Caki2 (cell line): ENCODE results near the gene STARD10. TPM values are rescaled to one million over a fixed set of nuclear protein-coding genes. Genes with fewer than 3 reads are reported as not detected.

Experiments used
- DNase-seq: peaks from one replicate; pipeline ENCODE4 v3.0.0-alpha.2; 2015; ENCODE audit warnings: low read depth
- in situ Hi-C: cut with HindIII; loops from 2 replicates; pipeline ENCODE4 v1.10.0; 2016; ENCODE audit warnings: low sequenced_read_pairs, low pct_unique_long_range_greater_than_20kb, mixed read lengths
- total RNA-seq: library from RNA; depleted of rRNA; stranded (reverse); fragments of >200 nt; shearing (Covaris generic); gene quantifications from 2 replicates; pipeline ENCODE4 v1.2.3, GENCODE V29; 2014; ENCODE audit warnings: low replicate concordance

The STARD10 gene
- total RNA-seq, 1 experiment from 2014 or later, result 68.2 TPM

DNA sequence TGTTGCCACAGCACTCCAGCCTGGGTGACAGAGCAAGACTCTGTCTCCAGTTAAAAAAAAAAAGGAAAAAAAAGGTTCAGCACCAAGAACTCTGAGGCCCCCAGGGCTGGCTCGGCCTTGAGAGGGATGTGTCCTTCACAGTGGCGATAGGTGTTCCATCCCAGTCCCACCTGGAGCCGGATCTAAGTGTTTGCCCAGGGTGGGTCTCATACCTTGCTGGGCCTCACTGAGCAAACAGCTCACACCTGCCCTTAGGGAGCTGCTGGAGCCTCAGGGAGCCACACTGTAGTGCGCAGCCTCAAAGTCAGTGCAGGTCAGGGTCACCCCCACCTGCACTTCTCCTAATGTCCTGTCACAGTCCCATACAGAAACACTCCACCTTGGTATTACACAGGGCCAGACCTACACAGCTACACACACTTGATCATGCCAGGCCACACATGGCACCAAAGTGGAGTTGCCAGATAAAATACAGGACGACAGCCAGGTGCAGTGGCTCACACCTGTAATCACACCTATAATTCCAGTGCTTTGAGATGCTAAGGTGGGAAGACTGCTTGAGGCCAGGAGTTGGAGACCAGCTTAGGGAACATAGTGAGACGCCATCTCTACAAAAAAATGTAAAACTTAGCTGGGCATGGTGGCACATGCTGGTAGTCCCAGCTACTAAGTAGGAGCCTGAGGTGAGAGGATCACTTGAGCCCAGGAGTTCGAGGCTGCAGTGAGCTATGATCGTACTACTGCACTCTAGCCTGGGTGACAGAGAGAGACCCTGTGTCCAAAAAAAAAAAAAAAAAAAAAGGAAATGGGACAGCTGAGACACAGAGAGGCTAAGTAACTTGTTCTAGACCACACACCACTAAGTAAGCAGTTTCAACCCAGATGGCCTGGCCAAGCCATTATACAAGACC, 7.3 kb downstream of the STARD10 start:
- in situ Hi-C loops, result no loop called here
- DNase-seq, result no peak

DNA sequence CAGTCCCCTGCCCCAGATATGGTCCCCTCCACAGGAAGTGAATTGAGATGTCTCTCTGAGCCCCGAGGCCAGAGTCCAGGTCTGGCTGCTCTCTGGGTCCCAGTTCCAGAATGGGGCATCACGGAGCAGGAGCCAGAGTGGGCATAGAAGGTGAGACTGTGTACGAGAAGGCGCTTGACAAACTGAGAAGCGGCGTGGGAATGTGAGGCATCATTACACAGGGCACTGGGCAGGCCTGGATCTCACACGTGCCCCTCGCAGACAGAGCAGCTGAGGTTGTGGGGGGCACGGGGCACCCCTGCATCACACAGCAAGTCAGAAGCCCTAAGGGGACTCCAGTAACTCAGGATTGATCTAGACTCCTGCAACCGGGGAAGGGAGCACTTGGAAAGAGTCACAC, 9.2 kb downstream of the STARD10 start:
- no peak for DNase-seq
- in situ Hi-C loops, result no loop called here

DNA sequence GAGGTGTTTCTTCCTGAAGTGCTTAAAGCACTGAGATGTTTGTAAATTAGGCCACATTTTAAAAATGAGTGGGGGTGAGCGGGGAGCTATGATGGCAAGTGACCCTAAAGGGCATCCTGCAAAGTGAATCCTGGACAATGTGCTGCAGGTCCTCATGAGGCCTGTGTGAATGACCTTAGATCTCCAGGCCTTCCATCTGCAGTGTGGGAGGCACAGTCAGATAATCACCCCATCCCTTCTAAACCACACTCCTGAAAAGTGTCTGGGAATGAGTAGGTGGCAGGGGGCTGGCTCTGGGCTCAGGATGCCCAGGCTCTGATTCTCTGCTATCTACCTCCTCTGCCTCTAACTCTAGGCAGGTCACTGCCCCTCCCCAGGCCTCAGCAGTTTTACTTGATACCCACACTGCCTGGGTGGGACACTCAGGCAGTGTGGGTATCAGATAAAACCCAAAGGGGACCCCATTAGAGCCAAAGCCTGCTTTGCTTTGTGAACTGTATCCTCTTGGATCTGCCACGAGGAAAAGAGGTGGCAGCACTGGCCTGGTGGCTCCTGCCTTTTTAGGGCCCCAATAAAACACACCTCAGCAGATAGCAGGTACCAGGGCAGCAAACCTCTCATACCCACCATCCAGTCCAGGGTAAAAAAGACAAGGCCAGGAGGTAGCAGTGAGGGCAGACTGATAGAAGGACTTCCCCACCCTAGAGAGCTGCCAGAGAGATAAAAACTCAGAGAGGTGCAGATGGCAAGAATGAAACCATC, 10.5 kb downstream of the STARD10 start:
- DNase-seq, result no peak
- in situ Hi-C loops, result no loop called here

DNA sequence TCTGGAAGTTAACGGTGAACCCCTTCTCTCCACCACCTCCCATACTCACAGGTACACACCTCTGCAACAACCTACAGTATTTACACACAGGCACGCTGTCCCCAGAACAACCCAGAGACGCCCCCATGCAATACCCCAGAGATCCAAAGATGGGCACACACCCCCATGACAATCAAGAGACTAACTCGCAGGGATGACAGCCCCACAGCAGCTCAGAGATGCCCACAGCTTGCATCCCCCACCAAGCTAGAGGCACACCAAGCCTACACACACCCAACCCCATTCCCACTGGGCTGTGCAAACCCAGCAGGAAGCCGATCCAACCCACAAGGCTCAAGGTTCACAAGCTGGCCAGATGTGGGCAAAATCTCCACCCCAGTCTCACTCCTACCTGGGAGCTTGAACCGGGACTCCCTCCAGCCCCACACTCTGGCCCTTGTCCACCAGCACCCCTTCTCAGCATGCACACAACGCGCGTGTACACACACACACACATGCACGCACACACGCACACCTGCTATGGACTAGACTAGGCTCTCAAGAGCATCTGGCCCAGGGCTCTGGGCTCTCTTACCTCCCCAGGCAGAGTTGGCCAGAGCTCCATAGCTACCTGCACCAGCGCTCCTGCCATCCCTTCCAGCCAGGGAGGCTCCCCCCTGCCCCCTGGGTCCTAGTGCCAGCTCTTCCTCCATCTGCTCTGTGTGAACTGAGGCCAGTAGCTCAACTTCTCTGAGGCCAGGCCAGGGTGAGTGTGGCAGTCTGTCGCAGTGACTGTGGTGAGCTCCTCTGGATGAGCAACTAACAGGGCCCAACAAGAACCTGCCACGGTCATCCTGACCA, 11.5 kb downstream of the STARD10 start:
- in situ Hi-C loops, result no loop called here
- DNase-seq, result no peak

DNA sequence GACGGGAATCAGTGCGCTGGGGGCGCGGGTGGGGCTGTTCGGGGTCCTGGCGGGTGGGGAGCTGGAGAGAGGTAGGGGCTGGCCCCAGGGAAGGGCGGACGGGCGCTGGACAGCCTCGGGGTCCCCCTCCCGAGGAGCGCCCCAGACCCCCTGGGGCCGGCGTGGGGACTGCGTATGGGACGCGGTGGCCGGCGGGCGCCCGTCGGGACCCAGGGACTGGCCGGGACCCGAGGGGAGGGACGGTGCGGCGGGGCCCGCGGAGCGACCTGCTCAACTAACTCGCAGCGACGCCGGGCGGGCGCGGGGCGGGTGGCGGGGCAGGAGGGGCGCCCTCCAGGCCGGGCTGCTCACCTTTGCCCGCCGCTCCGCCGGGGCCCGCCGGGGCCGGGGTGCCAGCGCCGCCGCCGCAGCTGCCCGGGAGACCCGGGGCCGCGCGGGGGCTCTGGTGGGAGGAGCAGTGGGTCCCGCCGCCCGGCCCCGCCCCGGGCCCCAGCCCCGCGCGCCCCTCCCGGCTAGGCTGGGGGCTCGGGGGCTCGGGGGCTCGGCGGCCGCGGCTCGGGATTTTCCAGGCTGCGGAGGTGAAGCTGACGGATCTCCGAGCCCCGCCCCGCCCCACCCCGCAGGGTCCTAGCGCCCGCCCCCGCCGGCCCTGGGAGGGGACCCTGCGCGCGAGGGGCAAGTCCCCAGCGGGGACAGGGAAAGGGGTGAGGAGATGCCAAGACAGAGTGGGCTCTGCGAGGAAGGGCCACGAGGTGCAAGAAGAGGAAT, 12.3 kb downstream of the STARD10 start:
- in situ Hi-C loops, result no loop called here
- no peak for DNase-seq

DNA sequence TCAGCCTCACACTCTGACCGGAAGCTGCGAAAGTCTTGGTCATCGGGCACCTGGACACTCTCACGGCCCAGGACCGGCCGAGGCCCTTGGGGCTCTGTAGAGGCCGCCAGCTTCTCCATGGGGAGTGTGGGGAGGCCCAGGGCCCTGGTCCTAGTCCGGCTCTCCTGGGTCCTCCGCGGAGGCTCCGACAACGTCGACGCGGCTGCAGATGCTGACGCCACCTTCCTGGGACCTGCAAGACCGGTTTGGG, 12.9 kb downstream of the STARD10 start:
- DNase-seq, result no peak
- in situ Hi-C loops, result no loop called here

DNA sequence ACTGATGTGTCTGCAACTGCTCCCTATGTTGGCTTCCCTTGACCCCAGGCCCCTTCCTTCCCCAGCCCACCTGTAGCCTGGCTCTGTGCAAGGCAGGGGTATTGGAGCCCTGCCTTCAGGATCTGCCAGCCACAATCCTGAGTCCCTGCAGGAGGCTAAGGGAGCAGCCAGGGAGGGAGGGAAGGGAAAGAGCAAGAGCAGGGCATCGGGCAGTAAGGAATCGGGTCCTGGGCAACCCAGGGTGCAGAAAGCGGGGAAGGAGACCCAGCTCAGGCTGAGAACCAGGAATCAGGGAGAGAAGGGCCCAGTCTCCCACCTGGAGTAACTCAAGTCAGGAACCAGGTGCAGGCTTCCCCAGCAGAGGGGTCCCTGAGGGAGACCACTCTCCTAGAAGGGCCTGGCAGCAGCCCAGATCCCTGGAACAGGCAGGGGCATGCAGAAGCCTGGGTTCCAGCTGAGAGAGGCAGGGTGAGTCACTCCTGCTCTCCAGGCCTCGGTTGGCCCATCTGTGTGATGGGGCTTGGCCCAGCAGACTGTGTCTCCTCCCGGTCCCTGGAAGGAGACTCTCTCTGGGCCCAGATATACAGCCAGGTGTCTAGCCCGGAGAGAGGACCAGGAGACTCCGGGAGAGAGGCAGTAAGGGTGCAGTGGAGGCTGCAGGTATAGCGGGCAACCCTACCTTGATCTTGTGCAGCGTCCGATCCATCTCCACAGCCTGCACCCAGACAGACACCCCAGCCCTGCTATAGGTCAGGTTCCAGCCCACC, 13.4 kb downstream of the STARD10 start:
- in situ Hi-C loops, result no loop called here
- DNase-seq, result no peak

DNA sequence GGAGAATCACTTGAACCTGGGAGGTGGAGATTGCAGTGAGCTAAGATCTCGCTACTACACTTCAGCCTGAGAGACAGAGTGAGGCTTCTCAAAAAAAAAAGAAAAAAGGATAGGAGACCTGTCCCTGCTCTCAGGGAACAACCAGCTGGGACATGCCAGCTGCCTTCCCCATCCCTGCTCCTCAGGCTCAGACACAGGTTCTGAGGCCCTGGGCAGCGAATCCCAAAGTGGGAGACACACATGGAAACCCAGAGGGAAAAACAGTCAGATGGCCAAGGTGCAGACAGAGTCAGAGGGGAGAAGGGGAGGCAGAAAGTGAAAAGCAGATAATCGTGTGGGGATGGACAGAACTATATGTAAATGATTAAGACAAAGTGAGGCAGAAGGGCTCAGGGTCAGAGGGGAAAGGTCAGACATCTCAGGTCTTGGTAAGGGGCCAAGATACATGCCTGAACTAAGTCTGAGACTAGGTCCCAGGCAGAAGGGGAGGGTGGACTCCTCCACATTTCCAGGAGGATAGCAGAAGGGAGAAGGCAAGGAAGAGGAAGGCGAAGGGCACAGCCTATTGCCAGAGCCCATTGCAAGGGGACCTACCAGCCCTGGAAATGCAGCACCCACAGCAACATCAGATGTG, 14.2 kb downstream of the STARD10 start:
- in situ Hi-C loops, result no loop called here
- no peak for DNase-seq

DNA sequence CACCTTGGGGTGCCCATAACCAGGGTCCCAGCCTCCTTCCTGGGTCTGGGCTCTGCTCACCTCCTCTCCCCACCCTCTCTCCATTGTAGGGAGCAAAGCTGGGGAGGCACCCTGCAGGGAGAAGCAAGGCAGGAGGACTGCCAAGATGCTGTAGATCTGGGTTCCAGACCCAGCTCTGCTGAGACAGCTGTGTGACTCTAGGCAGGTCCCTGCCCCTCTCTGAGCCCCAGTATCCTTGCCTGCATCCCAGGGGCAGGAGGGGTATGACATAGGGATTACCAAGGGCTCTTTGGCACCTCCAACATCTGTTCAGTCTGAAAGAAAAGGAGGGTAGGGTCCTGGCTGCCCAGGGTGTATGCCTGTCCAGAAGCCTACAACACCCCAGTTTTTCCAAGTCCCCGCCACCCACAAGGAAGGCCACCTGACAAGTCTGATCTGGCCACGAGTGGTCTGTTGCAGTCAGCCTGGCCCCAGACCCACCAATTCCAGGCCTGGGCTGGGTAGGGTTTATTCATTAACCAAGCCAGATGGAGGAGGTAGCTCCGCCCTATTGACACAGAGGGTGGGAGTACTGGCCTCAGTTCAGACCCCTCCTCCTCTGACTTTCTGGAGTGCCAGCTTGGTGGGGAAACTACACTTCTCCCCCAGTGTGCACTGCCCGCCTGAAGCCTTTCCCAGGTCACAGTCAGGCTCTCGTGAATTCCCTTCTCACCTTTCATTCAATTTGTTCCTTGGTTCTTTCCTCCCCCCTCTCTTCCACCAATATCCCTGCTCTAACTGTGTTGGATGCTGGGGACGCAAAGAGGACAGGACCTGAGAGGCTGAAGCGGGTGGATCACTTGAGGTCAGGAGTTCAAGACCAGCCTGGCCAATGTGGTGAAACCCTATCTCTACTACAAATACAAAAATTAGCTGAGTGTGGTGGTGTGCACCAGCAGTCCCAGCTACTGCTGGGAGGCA, 15.0 kb downstream of the STARD10 start:
- DNase-seq, result no peak
- in situ Hi-C loops, result no loop called here

DNA sequence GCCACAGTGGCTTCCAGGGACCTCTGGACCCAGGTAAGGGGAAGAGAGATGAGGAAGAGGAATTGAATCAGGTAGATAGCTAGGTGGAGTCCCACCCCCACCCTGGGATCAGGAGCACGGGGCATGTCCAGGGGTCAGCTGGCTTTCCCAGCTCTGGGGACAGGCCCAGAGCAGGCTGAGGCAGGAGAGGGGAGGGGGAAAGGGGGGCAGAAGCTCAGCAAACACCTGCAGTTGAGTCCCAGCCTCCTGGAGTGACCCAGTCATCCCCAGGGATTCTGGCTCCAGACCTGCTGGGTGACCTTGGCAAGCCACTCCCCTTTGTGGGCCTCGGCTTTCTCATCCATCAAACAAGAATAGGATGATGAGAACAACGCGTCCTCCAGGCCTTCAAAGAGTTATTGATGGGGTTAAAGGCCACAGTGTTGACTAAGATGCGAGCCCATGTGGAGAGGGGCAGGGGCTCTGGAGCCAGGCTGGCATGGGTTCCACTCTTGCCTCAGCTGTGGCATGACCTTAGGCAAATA, 16.0 kb downstream of the STARD10 start:
- in situ Hi-C loops, result no loop called here

DNA sequence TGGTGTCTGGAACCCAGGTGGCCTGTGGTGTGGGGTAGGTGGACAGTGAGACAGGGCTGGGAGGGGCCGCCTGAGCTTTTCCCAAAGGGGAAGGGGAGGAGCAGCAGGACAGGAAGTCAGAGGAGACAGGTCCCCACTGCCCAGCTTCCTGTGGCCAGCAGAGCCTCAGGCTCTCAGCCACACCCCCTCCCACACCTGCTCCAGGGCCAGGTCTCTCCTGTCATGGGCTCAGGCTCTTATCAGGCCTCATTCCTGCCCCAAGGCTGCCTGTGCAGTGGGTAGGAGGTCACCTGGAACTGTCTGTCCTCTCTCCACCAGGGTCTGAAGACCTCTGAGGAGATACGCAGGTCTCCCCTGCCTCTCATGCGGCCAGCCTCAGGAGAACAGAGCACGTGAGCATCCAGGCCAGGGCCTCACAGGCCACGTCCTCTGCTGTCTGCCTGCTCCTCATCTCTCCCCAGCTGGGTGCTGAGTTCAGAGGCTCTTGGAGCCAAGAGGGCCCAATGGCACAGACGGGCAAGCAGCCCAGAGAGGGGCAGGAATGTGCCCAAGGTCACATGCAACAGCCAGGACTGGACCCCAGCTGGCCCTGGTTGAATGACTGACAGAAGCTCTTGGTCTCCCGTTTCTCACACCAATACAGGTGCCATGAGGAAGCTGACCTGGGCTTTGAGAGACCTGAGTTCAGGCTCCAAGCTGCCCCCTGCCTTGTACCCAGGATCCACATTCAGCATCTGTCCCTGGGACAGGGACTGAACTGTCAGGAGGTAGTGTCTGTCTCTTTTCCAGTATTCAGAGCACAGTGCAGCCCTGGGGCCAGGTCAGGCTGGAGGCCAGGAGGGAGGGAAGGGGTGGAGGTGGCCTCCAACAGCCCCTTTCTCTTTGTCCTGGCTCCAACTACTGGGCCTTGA, 16.7 kb downstream of the STARD10 start:
- in situ Hi-C loops, result no loop called here

More for the DNA sequence above, 16.0 kb downstream of the STARD10 start:
- no peak for DNase-seq

DNA sequence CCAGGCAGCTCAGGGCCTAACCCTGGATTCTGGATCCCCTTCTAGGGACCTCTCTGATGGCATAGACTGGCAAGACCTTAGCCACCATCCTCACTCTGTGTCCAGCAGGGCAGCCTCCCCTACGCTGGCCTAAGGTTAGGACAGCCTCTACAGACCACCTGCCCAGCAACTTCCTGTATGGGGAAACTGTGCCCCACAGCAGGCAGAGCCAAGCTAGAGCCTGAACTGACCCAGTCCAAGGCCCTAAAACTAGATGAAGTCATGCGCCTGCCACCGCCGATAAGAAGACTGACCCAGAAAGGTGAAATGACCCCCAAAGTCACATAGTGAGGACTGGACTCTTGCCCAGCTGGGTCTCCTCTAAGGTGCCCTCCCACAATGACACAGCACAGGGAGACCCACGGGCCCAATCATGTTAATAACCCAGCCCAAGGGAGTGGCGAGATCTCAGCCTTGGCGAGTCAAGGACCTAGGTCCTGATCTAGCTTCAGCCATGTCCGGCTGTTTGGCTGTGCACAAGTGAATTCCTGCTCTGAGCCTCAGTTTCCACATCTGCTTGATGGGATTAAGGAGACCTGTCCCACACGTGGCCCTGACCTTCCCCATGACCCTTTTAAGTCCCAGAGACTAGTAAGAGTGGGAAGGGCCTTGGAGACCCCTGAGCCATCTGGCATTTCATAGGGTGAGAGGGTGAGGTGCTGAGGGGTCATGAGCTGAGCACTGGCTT, 17.6 kb downstream of the STARD10 start:
- in situ Hi-C loops, result no loop called here
- no peak for DNase-seq

More for the DNA sequence above, 16.7 kb downstream of the STARD10 start:
- no peak for DNase-seq

DNA sequence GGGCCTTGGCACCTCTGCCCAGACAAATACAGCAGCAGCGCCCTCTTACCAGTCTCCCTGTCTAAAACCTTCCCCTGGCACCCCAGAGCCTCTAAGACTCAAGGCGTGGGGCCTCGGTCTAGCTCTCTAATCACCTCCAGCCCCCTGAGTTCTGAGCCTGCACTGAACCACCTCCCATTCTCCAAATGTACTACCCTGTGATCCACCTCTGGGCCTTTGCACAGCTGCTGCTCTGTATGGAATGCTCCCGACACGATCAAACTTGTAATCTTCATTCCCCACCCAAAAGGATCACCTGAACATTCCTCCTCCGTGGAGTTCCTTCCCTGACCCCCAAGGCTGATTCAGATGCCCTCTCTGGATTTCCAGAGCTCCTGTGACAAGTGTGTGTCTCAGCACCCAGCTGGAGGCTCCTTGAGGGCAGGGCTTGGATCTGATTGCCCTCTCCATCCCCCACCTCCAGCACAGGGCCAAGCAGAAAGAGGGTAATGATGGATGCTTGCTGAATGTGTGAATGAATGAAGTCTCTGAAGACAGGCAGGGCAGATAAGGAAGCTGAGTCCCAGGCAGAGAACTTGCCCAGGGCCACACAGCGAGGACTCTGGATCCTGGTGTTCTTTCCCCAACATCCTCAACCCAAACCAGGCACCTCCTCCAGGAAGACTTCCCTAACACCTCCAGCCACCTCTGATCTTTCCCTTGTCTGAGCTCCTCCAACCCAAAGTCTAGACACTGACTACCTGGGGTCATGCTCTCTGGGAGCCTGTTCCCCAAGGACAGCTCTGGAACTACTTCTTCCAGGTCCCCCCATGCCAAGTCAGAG, 18.3 kb downstream of the STARD10 start:
- DNase-seq, result no peak
- in situ Hi-C loops, result no loop called here

DNA sequence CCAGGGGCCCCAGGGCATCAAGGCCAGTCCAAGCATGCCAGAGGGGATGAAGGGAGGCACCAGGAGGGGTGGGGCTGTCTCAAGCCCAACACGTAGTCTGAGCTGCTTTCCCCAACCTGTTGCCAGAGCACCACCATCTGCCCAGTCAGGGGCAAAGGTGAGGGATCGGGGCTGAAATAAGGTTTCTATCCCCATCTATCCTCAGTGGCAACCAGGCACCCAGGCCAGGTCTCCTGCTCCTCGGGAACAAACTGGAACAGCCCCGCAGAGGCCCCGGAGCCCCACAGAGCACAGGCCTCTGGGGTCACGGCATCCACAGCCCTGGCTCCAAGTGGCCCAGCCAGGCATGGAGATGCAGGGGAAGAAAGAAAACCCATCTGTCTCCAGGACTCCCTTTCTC, 19.3 kb downstream of the STARD10 start:
- DNase-seq, result no peak
- in situ Hi-C loops, result no loop called here
